Heart right ventricle (tissue), 16 donors: Measurements from ENCODE around the gene TTC9B. TPM values are rescaled to one million over a fixed set of nuclear protein-coding genes. Genes with fewer than 3 reads are reported as not detected.

ENCODE experiments used
- ATAC-seq, 8 donors: fragments of 200-7000 bp; cut with Tn5 transposase; one replicate each; pipeline ENCODE4 v1.9.1; 2020; ENCODE audit warnings: mild to moderate bottlenecking in 8 of 8, moderate library complexity in 8 of 8, moderate number of reproducible peaks in 1 of 8
- DNase-seq, 2 donors: peaks; one replicate each; pipeline ENCODE4 v3.0.0-alpha.2; 2020
- H3K27ac ChIP-seq, 10 donors: fragments of 200-600 bp; sonication (generic) in 2 of 10; one replicate each; pipeline versions ENCODE4 v1.5.0 to v1.8.0; 2020 to 2022; ENCODE audit warnings: mild to moderate bottlenecking in 3 of 10
- H3K27me3 ChIP-seq, 7 donors: fragments of 200-600 bp; one replicate each; pipeline ENCODE4 v1.8.0; 2021 to 2022; ENCODE audit warnings: mild to moderate bottlenecking in 2 of 7
- H3K36me3 ChIP-seq, 9 donors: fragments of 200-600 bp; sonication (generic) in 1 of 9; one replicate each; pipeline versions ENCODE4 v1.5.0 to v1.8.0; 2020 to 2022; ENCODE audit warnings: mild to moderate bottlenecking in 2 of 9
- H3K4me1 ChIP-seq, 9 donors: fragments of 200-600 bp; sonication (generic) in 1 of 9; one replicate each; pipeline versions ENCODE4 v1.5.0 to v1.8.0; 2020 to 2022; ENCODE audit warnings: mild to moderate bottlenecking in 4 of 9
- H3K4me3 ChIP-seq, 10 donors: fragments of 200-600 bp; sonication (generic) in 2 of 10; one replicate each; pipeline versions ENCODE4 v1.5.0 to v1.8.0; 2020 to 2022; ENCODE audit warnings: mild to moderate bottlenecking in 7 of 10, moderate library complexity in 2 of 10
- H3K9me3 ChIP-seq, 11 donors: fragments of 200-600 bp in 10 of 11; sonication (generic) in 2 of 11; one replicate each; pipeline versions ENCODE4 v1.5.0 to v1.8.0; 2013 to 2022; ENCODE audit warnings: mild to moderate bottlenecking in 2 of 11, control low read depth in 1 of 11, moderate library complexity in 1 of 11
- WGBS, 2 donors: extraction: QIAGEN DNeasy Blood & Tissue Kit; methylation state at CpG; one replicate each; pipeline ENCODE4 v1.1.7; 2013; ENCODE audit warnings: inconsistent platforms in 1 of 2; 5-methylcytosine and 5-hydroxymethylcytosine counted together
- intact Hi-C, 10 donors: fragments of 100-400 bp; cut with DNase I; formaldehyde crosslinking; loops; one replicate each; pipeline versions ENCODE4 v1.11.1 to v1.14.2; 2022
- polyA plus RNA-seq, 2 donors: library from polyadenylated mRNA; stranded (reverse); fragments of 200-250 nt; gene quantifications; one replicate each; pipeline ENCODE4 v1.2.3, GENCODE V29; 2013
- total RNA-seq, 10 donors: library from RNA; stranded (reverse); fragmentation: NEBNext Ultra II Directional in 3 of 10; extraction: Animal tissue kit (Norgen Biotek cat#: 25700) in 3 of 10; gene quantifications; one replicate each; pipeline versions ENCODE4 v1.2.1 to v1.2.4, GENCODE V29; 2021 to 2023
- TF ChIP-seq, protein P1 (sequence below), 9 donors: fragments of 200-600 bp; sonication (generic) in 2 of 9; IDR thresholded peaks; one replicate each; pipeline versions ENCODE4 v1.5.0 to v1.8.0; 2021 to 2022; ENCODE audit warnings: antibody characterized with exemption in 9 of 9, mild to moderate bottlenecking in 5 of 9, moderate library complexity in 1 of 9
- donor health status: Arrhythmogenic right ventricular cardiomyopathy.
- donor health status: ischemic (EF 13 %, LVEDD 7.1; RV severe dilation, severe dysfunction).
- donor health status: healthy with polysubstance abuse.
- donor health status: DM: no; HTN: yes; CAD: no.
- donor health status: DM: no; HTN: no; CAD: no.
- donor health status: ischemic (EF 25% LVEDD 6.9; RV normal size, moderate dysfunction).
- donor health status: ischemic (EF 25% LVEDD 5.7; RV mildly dilated, moderate dysfunction).
- donor health status: healthy.
- donor health status: DM: yes; HTN: yes; CAD: no.
- donor health status: Ischemic cardiomyopathy.
- donor health status: ischemic (EF 35%, LVEDD 5.7; RV mildly dilated, moderate dysfunction).
- donor health status: nonischemic (EF 11% LVEDD 7.7; RV severe dilation, severe dysfunction).
- donor health status: DM: yes; HTN: yes; CAD: no.
- donor health status: PGD.
- donor health status: ischemic (EF 29% LVEDD 5.4; RV normal size, mild dysfunction).
- donor health status: nonischemic (EF 23%, LVEDD 6.1; RV moderate dilation, normal function).

Gene TTC9B
- total and polyA plus RNA-seq, 12 donors: not detected

DNA sequence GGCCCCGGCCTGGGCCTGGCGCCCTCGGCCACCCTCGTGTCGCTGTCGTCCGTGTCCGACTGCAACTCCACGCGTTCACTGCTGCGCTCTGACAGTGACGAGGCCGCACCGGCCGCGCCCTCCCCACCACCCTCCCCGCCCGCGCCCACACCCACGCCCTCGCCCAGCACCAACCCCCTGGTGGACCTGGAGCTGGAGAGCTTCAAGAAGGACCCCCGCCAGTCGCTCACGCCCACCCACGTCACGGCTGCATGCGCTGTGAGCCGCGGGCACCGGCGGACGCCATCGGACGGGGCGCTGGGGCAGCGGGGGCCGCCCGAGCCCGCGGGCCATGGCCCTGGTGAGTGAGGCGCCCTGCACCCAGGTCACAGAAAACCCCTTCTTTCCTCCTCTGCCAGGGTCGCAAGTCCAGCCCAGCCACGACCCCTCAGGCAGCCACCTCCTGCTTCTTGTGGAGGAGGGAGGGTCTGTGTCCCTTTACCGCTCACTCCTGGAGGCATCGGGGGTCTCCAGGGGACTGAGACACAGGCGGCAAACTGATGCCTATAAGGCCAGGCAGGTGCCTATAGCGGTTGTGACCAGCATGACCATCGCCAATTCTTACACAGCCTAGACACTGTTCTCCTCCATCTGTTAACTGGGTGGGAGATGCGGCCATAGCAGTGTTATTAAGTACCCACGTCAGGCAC lies 4.2 kb downstream of the TTC9B start:
- Histone ChIP-seq H3K9me3 (no peaks in the 10 kb centered on the region), H3K27me3 (peaks cover 9 to 35% (median 32%) of the 10 kb centered on the region in 7 donors), H3K27ac (no peak overlapping the region), H3K36me3 (peaks cover 0 to 41% (median 12%) of the 10 kb centered on the region in 9 donors), H3K4me1 (peaks cover 0 to 6% (median 0%) of the 10 kb centered on the region in 9 donors), H3K4me3 (no peak overlapping the region)
- intact Hi-C loops: no loop called here
- no peak for DNase-seq
- ATAC-seq: no peak
- WGBS, 2 donors: 92 to 93% methylated on average over 49 to 50 of the region's 50 CpGs
- TF ChIP-seq, protein P1, sequence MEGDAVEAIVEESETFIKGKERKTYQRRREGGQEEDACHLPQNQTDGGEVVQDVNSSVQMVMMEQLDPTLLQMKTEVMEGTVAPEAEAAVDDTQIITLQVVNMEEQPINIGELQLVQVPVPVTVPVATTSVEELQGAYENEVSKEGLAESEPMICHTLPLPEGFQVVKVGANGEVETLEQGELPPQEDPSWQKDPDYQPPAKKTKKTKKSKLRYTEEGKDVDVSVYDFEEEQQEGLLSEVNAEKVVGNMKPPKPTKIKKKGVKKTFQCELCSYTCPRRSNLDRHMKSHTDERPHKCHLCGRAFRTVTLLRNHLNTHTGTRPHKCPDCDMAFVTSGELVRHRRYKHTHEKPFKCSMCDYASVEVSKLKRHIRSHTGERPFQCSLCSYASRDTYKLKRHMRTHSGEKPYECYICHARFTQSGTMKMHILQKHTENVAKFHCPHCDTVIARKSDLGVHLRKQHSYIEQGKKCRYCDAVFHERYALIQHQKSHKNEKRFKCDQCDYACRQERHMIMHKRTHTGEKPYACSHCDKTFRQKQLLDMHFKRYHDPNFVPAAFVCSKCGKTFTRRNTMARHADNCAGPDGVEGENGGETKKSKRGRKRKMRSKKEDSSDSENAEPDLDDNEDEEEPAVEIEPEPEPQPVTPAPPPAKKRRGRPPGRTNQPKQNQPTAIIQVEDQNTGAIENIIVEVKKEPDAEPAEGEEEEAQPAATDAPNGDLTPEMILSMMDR (IDR thresholded peaks at IDR 0.05): no peak

DNA sequence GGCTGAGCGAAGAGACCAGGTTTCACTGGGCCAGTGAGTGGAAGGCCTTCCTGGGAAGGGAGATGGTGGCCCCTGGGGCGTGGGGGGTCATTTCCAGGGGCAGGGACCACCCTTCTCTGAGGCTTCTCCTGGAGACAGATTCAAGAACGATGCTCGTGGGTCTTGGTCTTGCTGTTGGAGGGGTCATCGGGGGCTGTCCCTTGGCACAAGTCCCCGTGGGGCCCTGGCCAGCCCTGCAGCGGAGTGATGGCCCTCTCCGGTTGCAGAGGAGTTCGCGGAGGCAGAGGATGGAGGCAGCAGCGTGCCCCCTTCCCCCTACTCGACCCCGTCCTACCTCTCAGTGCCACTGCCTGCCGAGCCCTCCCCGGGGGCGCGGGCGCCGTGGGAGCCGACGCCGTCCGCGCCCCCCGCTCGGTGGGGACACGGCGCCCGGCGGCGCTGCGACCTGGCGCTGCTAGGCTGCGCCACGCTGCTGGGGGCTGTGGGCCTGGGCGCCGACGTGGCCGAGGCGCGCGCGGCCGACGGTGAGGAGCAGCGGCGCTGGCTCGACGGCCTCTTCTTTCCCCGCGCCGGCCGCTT lies 4.8 kb downstream of the TTC9B start:
- TF ChIP-seq, protein P1 (IDR thresholded peaks at IDR 0.05): no peak
- ATAC-seq (no peak), DNase-seq (no peak)
- H3K4me3 ChIP-seq: no peak overlapping the region
- WGBS, 2 donors: 82 to 91% methylated on average over 46 to 53 of the region's 53 CpGs
- H3K27me3 ChIP-seq: peaks cover 9 to 29% (median 25%) of the 10 kb centered on the region in 7 donors
- H3K4me1 ChIP-seq: peaks cover 0 to 6% (median 0%) of the 10 kb centered on the region in 9 donors
- H3K9me3 ChIP-seq: no peaks in the 10 kb centered on the region
- intact Hi-C loops: no loop called here
- H3K27ac ChIP-seq: no peak overlapping the region
- H3K36me3 ChIP-seq: peaks cover 0 to 48% (median 12%) of the 10 kb centered on the region in 9 donors

DNA sequence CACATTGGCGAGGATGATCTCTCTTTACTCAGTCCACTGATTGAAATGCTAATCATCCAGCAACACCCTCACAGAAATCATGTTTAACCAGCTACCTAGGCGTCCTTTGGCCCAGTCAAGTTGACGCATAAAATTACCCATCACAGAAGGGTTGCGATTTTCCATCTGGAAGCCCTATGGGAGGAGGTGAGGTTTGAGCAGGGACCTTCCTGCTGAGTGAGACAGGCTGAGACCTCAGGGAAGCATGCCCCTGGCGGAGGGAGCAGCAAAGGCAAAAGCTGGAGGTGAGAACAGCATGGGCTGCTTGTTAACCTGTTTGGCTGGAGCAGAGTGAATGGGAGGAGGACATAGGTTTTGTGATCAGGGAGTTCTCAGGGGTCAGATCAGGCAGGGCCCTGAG lies 7.3 kb downstream of the TTC9B start:
- TF ChIP-seq, protein P1 (IDR thresholded peaks at IDR 0.05): no peak
- H3K27me3 ChIP-seq: peaks cover 0 to 4% (median under 1%) of the 10 kb centered on the region in 7 donors
- H3K4me1 ChIP-seq: no peaks in the 10 kb centered on the region
- H3K4me3 ChIP-seq: no peak overlapping the region
- no peak for ATAC-seq
- no peaks in the 10 kb centered on the region for H3K9me3 ChIP-seq
- H3K36me3 ChIP-seq: peaks cover 0 to 61% (median 13%) of the 10 kb centered on the region in 9 donors
- no peak overlapping the region for H3K27ac ChIP-seq
- WGBS, 2 donors: 96% methylated on average over 5 of the region's 5 CpGs
- no peak for DNase-seq
- intact Hi-C loops: no loop called here

DNA sequence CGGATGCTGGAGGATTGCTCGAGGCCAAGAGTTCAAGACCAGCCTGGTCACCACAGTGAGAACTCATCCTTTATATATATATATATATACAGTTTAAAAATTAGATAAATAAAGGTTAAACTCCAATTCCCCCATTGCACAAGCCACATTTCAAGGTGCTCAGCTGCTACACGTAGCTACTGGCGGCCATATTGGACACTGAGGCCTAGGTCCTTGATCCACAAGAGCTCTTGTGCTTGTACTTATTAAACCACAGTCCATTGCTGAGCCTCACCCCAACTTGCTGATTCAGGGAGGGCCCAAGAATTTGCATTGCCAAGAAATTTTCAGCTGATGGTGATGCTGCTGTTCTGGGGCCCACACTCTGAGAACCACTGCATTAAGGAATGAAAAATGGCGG lies 9.6 kb downstream of the TTC9B start:
- no peak overlapping the region for H3K4me3 ChIP-seq
- no peak overlapping the region for H3K27ac ChIP-seq

More for the DNA sequence above, 9.6 kb downstream of the TTC9B start:
- intact Hi-C loops: no loop called here
- no peak for DNase-seq
- Histone ChIP-seq H3K4me1 (no peaks in the 10 kb centered on the region), H3K36me3 (peaks cover 0 to 84% (median 31%) of the 10 kb centered on the region in 9 donors), H3K9me3 (peaks cover 0 to 9% (median 0%) of the 10 kb centered on the region in 11 donors), H3K27me3 (no peaks in the 10 kb centered on the region)
- ATAC-seq: no peak
- TF ChIP-seq, protein P1 (IDR thresholded peaks at IDR 0.05): no peak
- WGBS, 2 donors: 95 to 96% methylated on average over 5 of the region's 5 CpGs
